Measurements from ENCODE around the gene ADAM12. TPM values are rescaled to one million over a fixed set of nuclear protein-coding genes. Genes with fewer than 3 reads are reported as not detected.

ADAM12 gene
- total and polyA plus RNA-seq, 2 donors (not counting 3 experiments of a cell fraction or from before 2014, with no cell fraction given), result 0.22 to 0.33 TPM

GRCh38 chr10:126196281-126196680 is 192.0 kb downstream of the ADAM12 start:
- POLR2A ChIA-PET, result no interaction called here
- dilution Hi-C loops (cut with MboI; ENCODE audit: extremely low pct_ligation_motif_present, low sequenced_read_pairs), result no loop called here
- no peaks in the 10 kb centered on the region for H3K36me3 ChIP-seq (ENCODE audit: control insufficient read depth in 2 of 2, extremely low read depth in 1 of 2, insufficient read depth in 2 of 2, low read length in 2 of 2)
- H4K20me1 ChIP-seq (replicated peaks; ENCODE audit: control insufficient read depth, extremely low read depth, insufficient read depth, low read length), result no peaks in the 10 kb centered on the region
- no peaks in the 10 kb centered on the region for H3K79me2 ChIP-seq (ENCODE audit: control insufficient read depth, insufficient read depth, low read length)
- H3K4me2 ChIP-seq (ENCODE audit: insufficient read depth, low read length), result no peak overlapping the region
- DNase-seq (ENCODE audit: low read depth, low spot score) (no peak), FAIRE-seq (no peak)
- intact Hi-C loops (cut with micrococcal nuclease), result no loop called here
- no peak overlapping the region for H3K27ac ChIP-seq (ENCODE audit: insufficient read depth, low read depth, low read length)
- BruUV-seq (replicated peaks), result no TSS peak
- TF ChIP-seq POLR2A (IDR thresholded peaks at IDR 0.05; ENCODE audit: low read depth, low read length) (no peak), POLR2AphosphoS5 (IDR thresholded peaks at IDR 0.05; ENCODE audit: insufficient read depth, low read depth, low read length) (no peak), JUN (IDR thresholded peaks at IDR 0.05; ENCODE audit: borderline replicate concordance, insufficient read depth, insufficient read length, low read depth) (no peak), MYC (IDR thresholded peaks at IDR 0.05; ENCODE audit: low read depth, low read length) (no peak), EZH2 (IDR thresholded peaks at IDR 0.05; ENCODE audit: borderline replicate concordance, low read depth, low read length, severe bottlenecking) (no peak), CTCF (IDR thresholded peaks at IDR 0.05; ENCODE audit: extremely low read depth in 1 of 2, insufficient read depth in 1 of 2, low read depth in 1 of 2, low read length in 2 of 2) (no peak), MAX (IDR thresholded peaks at IDR 0.05; ENCODE audit: insufficient read depth, insufficient read length) (no peak), GATA2 (IDR thresholded peaks at IDR 0.05; ENCODE audit: insufficient read depth, insufficient read length, low read depth, low read length) (no peak), FOS (IDR thresholded peaks at IDR 0.05; ENCODE audit: borderline replicate concordance, insufficient read depth, low read length) (no peak)
- H3K9me3 ChIP-seq (replicated peaks; ENCODE audit: control insufficient read depth, insufficient read depth, low read length), result no peaks in the 10 kb centered on the region
- H3K27me3 ChIP-seq (ENCODE audit: control insufficient read depth in 2 of 2, insufficient read depth in 2 of 2, low read length in 2 of 2), result no peaks in the 10 kb centered on the region
- no peak overlapping the region for H3K9ac ChIP-seq (replicated peaks; ENCODE audit: extremely low read depth, insufficient read depth, low read length)
- H3K4me1 ChIP-seq (ENCODE audit: control insufficient read depth, extremely low read depth, insufficient read depth, low read length), result no peaks in the 10 kb centered on the region
- no peaks in the 10 kb centered on the region for H3K9me1 ChIP-seq (replicated peaks; ENCODE audit: control insufficient read depth, extremely low read depth, insufficient read depth, low read length)
- H2AFZ ChIP-seq (ENCODE audit: low read depth, low read length), result no peak overlapping the region
- H3K4me3 ChIP-seq (replicated peaks in 1 of 3; ENCODE audit: insufficient read depth in 1 of 3, low read depth in 1 of 3, low read length in 3 of 3), result no peak overlapping the region
- CTCF ChIA-PET, result no interaction called here
